H9 (cell line): Measurements from ENCODE around the gene GBP7. TPM values are rescaled to one million over a fixed set of nuclear protein-coding genes. Genes with fewer than 3 reads are reported as not detected.

Source experiments
- DNase-seq: peaks from one replicate; pipeline ENCODE4 v3.0.0-alpha.2; 2017
- H2AFZ ChIP-seq: one replicate; pipeline ENCODE4 v1.6.1; 2013; ENCODE audit warnings: mild to moderate bottlenecking, low read length, control low read depth, moderate library complexity
- H2AK5ac ChIP-seq: 2 replicates; pipeline ENCODE4 v1.6.1; 2013; ENCODE audit warnings: low read length, control low read depth, mixed read lengths; ENCODE audit not compliant: insufficient read length
- H2BK120ac ChIP-seq: one replicate; pipeline ENCODE4 v1.6.1; 2013; ENCODE audit warnings: low read depth, mild to moderate bottlenecking, low read length, control low read depth, inconsistent platforms; ENCODE audit not compliant: poor library complexity, severe bottlenecking
- H2BK12ac ChIP-seq: 2 replicates; pipeline ENCODE4 v1.6.1; 2013; ENCODE audit warnings: low read length, control low read depth, mixed read lengths, low read depth; ENCODE audit not compliant: insufficient read length
- H2BK15ac ChIP-seq: 2 replicates; pipeline ENCODE4 v1.6.1; 2013; ENCODE audit warnings: low read depth, low read length, control low read depth
- H2BK20ac ChIP-seq: one replicate; pipeline ENCODE4 v1.6.1; 2013; ENCODE audit warnings: low read depth, mild to moderate bottlenecking, low read length, control low read depth, inconsistent platforms; ENCODE audit not compliant: poor library complexity, severe bottlenecking
- H2BK5ac ChIP-seq: 2 replicates; pipeline ENCODE4 v1.6.1; 2013; ENCODE audit warnings: low read length, control low read depth, mixed read lengths; ENCODE audit not compliant: insufficient read length
- H3K14ac ChIP-seq: 2 replicates; pipeline ENCODE4 v1.6.1; 2013; ENCODE audit warnings: low read length, control low read depth; ENCODE audit not compliant: insufficient read depth
- H3K18ac ChIP-seq: 2 replicates; pipeline ENCODE4 v1.6.1; 2013; ENCODE audit warnings: low read depth, mild to moderate bottlenecking, mixed read lengths, low read length, control low read depth; ENCODE audit not compliant: insufficient read length
- H3K23ac ChIP-seq: 2 replicates; pipeline ENCODE4 v1.6.1; 2013; ENCODE audit warnings: low read length, control low read depth, mixed read lengths, low read depth; ENCODE audit not compliant: insufficient read length
- H3K23me2 ChIP-seq: 2 replicates; pipeline ENCODE4 v1.6.1; 2013; ENCODE audit warnings: low read depth, mild to moderate bottlenecking, mixed read lengths, low read length, control low read depth; ENCODE audit not compliant: insufficient read length, poor library complexity, severe bottlenecking
- H3K27ac ChIP-seq: 2 replicates; pipeline ENCODE4 v1.5.1; 2013; ENCODE audit warnings: low read length, control low read depth, mixed read lengths, low read depth; ENCODE audit not compliant: insufficient read length
- H3K27me3 ChIP-seq: 2 replicates; pipeline ENCODE4 v1.6.1; 2013; ENCODE audit warnings: low read length, control low read depth, inconsistent platforms; ENCODE audit not compliant: insufficient read depth
- H3K4ac ChIP-seq: 2 replicates; pipeline ENCODE4 v1.6.1; 2013; ENCODE audit warnings: low read depth, mild to moderate bottlenecking, control low read depth, inconsistent platforms, low read length, moderate library complexity
- H3K4me1 ChIP-seq: 2 replicates; pipeline ENCODE4 v1.6.1; 2013; ENCODE audit warnings: low read length, control low read depth, inconsistent platforms; ENCODE audit not compliant: insufficient read depth
- H3K4me2 ChIP-seq: 2 replicates; pipeline ENCODE4 v1.6.1; 2013; ENCODE audit warnings: low read length, control low read depth, mixed read lengths; ENCODE audit not compliant: insufficient read length, insufficient read depth
- H3K56ac ChIP-seq: 2 replicates; pipeline ENCODE4 v1.6.1; 2013; ENCODE audit warnings: low read depth, mild to moderate bottlenecking, mixed read lengths, low read length, control low read depth; ENCODE audit not compliant: insufficient read length
- H3K79me1 ChIP-seq: 2 replicates; pipeline ENCODE4 v1.6.1; 2013; ENCODE audit warnings: low read depth, mild to moderate bottlenecking, moderate library complexity, low read length, control low read depth, inconsistent platforms; ENCODE audit not compliant: insufficient read depth, poor library complexity, severe bottlenecking
- H3K79me2 ChIP-seq: 2 replicates; pipeline ENCODE4 v1.6.1; 2013; ENCODE audit warnings: low read length, control low read depth, inconsistent platforms; ENCODE audit not compliant: insufficient read depth
- H3K9ac ChIP-seq: 2 replicates; pipeline ENCODE4 v1.6.1; 2013; ENCODE audit warnings: low read length, control low read depth, mixed read lengths; ENCODE audit not compliant: insufficient read length; ENCODE audit errors: extremely low read depth
- H3K9me3 ChIP-seq: one replicate; pipeline ENCODE4 v1.6.1; 2013; ENCODE audit warnings: low read depth, low read length, inconsistent platforms; ENCODE audit not compliant: control insufficient read depth
- H3T11ph ChIP-seq: one replicate; pipeline ENCODE4 v1.6.1; 2013; ENCODE audit warnings: mild to moderate bottlenecking, low read length, control low read depth, inconsistent platforms
- H4K20me1 ChIP-seq: one replicate; pipeline ENCODE4 v1.6.1; 2013; ENCODE audit not compliant: control insufficient read depth, insufficient read length, insufficient read depth
- H4K5ac ChIP-seq: 2 replicates; pipeline ENCODE4 v1.6.1; 2013; ENCODE audit warnings: low read depth, mild to moderate bottlenecking, mixed read lengths, low read length, control low read depth; ENCODE audit not compliant: insufficient read length
- H4K8ac ChIP-seq: replicated peaks from 2 replicates; pipeline ENCODE4 v1.6.1; 2013; ENCODE audit warnings: low read length, control low read depth, mixed read lengths, low read depth; ENCODE audit not compliant: insufficient read length
- H4K91ac ChIP-seq: 2 replicates; pipeline ENCODE4 v1.6.1; 2013; ENCODE audit warnings: low read depth, mild to moderate bottlenecking, moderate library complexity, mixed read lengths, low read length, control low read depth; ENCODE audit not compliant: insufficient read length
- H3K27ac Mint-ChIP-seq, 3 experiments: 2 replicates in 2 of 3; 3 replicates in 1 of 3; pipeline ENCODE4 v1.8.0; 2020 to 2021; ENCODE audit warnings: mixed read lengths in 3 of 3, mild to moderate bottlenecking in 1 of 3, moderate library complexity in 1 of 3
- H3K27me3 Mint-ChIP-seq: 2 replicates; pipeline ENCODE4 v1.8.0; 2021; ENCODE audit warnings: low read depth, mild to moderate bottlenecking, moderate library complexity, mixed read lengths
- H3K36me3 Mint-ChIP-seq, 3 experiments: 2 replicates in 2 of 3; 3 replicates in 1 of 3; pipeline ENCODE4 v1.8.0; 2020 to 2021; ENCODE audit warnings: low read depth in 3 of 3, mixed read lengths in 3 of 3; ENCODE audit not compliant: insufficient read depth in 1 of 3
- H3K4me1 Mint-ChIP-seq, 2 experiments: 2 replicates each; pipeline ENCODE4 v1.8.0; 2020; ENCODE audit warnings: mixed read lengths in 2 of 2
- H3K4me3 Mint-ChIP-seq, 2 experiments: 2 replicates in 1 of 2; 3 replicates in 1 of 2; pipeline ENCODE4 v1.8.0; 2020 to 2021; ENCODE audit warnings: mild to moderate bottlenecking in 2 of 2, mixed read lengths in 2 of 2, moderate library complexity in 1 of 2
- H3K9me3 Mint-ChIP-seq, 2 experiments: 2 replicates in 1 of 2; 3 replicates in 1 of 2; pipeline ENCODE4 v1.8.0; 2020; ENCODE audit warnings: mild to moderate bottlenecking in 2 of 2, mixed read lengths in 2 of 2, moderate library complexity in 1 of 2
- WGBS: extraction: QIAGEN DNeasy Blood & Tissue Kit; methylation state at CpG from one replicate; pipeline ENCODE4 v1.1.7; 2013; ENCODE audit warnings: missing lambda C conversion rate, low lambda C conversion rate, mixed read lengths; ENCODE audit not compliant: insufficient read length; ENCODE audit errors: extremely low coverage; 5-methylcytosine and 5-hydroxymethylcytosine counted together
- total RNA-seq: library from RNA; stranded (reverse); gene quantifications from 2 replicates; pipeline ENCODE4 v1.2.1, GENCODE V29; 2021
- TF ChIP-seq, protein P1 (sequence below): fragments of 200-600 bp; sonication (generic); conservative IDR thresholded peaks from 3 replicates; pipeline ENCODE4 v1.8.0; 2021; ENCODE audit warnings: antibody characterized with exemption, mild to moderate bottlenecking

The GBP7 gene
- total RNA-seq, 1 experiment from 2014 or later, result not detected

DNA sequence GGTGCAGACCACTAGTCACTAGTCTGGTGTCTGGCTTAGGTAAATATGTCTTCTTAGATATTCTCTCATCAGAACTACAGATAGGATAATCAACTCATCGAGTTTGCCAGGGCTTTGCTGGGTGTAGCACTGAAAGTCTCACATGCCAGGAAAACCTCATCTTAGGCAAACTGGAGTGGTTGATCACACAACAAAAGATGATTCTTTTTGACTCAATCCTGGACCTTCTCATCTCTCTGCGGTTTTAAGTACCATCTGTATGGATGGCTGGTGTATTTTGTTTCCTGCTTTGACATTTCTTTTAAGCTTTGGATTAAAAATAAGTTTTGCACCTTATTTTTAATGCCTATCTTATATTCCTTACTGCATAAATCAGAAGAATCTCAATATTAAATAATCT, 61.1 kb downstream of the GBP7 start:
- Histone ChIP-seq H2BK120ac (no peak overlapping the region), H3K79me1 (no peaks in the 10 kb centered on the region), H4K5ac (no peak overlapping the region), H3K4ac (no peak overlapping the region), H2AK5ac (no peak overlapping the region), H3T11ph (no peak overlapping the region), H3K27ac (no peak overlapping the region), H3K23me2 (no peaks in the 10 kb centered on the region), H3K9me3 (no peaks in the 10 kb centered on the region), H4K20me1 (no peaks in the 10 kb centered on the region), H3K27me3 (no peaks in the 10 kb centered on the region), H3K23ac (no peak overlapping the region), H3K4me1 (no peaks in the 10 kb centered on the region), H4K91ac (no peak overlapping the region), H3K14ac (no peak overlapping the region), H3K79me2 (no peaks in the 10 kb centered on the region), H2AFZ (no peak overlapping the region), H3K4me2 (no peak overlapping the region), H2BK5ac (no peak overlapping the region), H3K56ac (no peak overlapping the region), H2BK15ac (no peak overlapping the region), H3K9ac (no peak overlapping the region), H3K18ac (no peak overlapping the region), H2BK12ac (no peak overlapping the region), H4K8ac (no peak overlapping the region), H2BK20ac (no peak overlapping the region)
- no peaks in the 10 kb centered on the region for H3K9me3 Mint-ChIP-seq
- H3K36me3 Mint-ChIP-seq, result no peaks in the 10 kb centered on the region
- no peaks in the 10 kb centered on the region for H3K4me1 Mint-ChIP-seq
- DNase-seq, result no peak
- TF ChIP-seq, protein P1, sequence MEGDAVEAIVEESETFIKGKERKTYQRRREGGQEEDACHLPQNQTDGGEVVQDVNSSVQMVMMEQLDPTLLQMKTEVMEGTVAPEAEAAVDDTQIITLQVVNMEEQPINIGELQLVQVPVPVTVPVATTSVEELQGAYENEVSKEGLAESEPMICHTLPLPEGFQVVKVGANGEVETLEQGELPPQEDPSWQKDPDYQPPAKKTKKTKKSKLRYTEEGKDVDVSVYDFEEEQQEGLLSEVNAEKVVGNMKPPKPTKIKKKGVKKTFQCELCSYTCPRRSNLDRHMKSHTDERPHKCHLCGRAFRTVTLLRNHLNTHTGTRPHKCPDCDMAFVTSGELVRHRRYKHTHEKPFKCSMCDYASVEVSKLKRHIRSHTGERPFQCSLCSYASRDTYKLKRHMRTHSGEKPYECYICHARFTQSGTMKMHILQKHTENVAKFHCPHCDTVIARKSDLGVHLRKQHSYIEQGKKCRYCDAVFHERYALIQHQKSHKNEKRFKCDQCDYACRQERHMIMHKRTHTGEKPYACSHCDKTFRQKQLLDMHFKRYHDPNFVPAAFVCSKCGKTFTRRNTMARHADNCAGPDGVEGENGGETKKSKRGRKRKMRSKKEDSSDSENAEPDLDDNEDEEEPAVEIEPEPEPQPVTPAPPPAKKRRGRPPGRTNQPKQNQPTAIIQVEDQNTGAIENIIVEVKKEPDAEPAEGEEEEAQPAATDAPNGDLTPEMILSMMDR, result no peak
- no CpG with 5 or more reads among the region's 2 CpGs for WGBS
- H3K27me3 Mint-ChIP-seq, result no peaks in the 10 kb centered on the region
- no peak overlapping the region for H3K4me3 Mint-ChIP-seq
- H3K27ac Mint-ChIP-seq, result no peak overlapping the region
